Smooth muscle cell (in vitro differentiated cells): ENCODE results near the gene CCDC27. TPM values are rescaled to one million over a fixed set of nuclear protein-coding genes. Genes with fewer than 3 reads are reported as not detected.

Experiments used
- DNase-seq: peaks from one replicate; lab custom pipeline; 2025; ENCODE audit not compliant: unreplicated experiment; lab: John Stamatoyannopoulos, UW
- H2AFZ ChIP-seq: fragments of 200-600 bp; sonication (generic); 2 replicates; pipeline ENCODE4 v1.6.0; 2016; ENCODE audit warnings: antibody characterized with exemption, low read depth, mild to moderate bottlenecking
- H3F3A ChIP-seq: fragments of 200-600 bp; sonication (generic); 2 replicates; pipeline ENCODE4 v1.6.0; 2017; ENCODE audit warnings: antibody characterized with exemption, low read depth
- H3K27ac ChIP-seq: fragments of 200-600 bp; sonication (generic); 2 replicates; pipeline ENCODE4 v1.5.1; 2016; ENCODE audit warnings: low read depth, mild to moderate bottlenecking
- H3K27me3 ChIP-seq: fragments of 200-600 bp; sonication (generic); 2 replicates; pipeline ENCODE4 v1.6.1; 2016; ENCODE audit warnings: low read depth, mild to moderate bottlenecking
- H3K36me3 ChIP-seq: fragments of 200-600 bp; sonication (generic); 2 replicates; pipeline ENCODE4 v1.5.1; 2016; ENCODE audit warnings: low read depth
- H3K4me1 ChIP-seq: fragments of 200-600 bp; sonication (generic); 2 replicates; pipeline ENCODE4 v1.5.1; 2016; ENCODE audit warnings: low read depth
- H3K4me2 ChIP-seq: fragments of 200-600 bp; sonication (generic); 2 replicates; pipeline ENCODE4 v1.6.0; 2016; ENCODE audit warnings: mild to moderate bottlenecking
- H3K4me3 ChIP-seq: fragments of 200-600 bp; sonication (generic); 2 replicates; pipeline ENCODE4 v1.5.1; 2016; ENCODE audit warnings: mild to moderate bottlenecking
- H3K79me2 ChIP-seq: fragments of 200-600 bp; sonication (generic); 2 replicates; pipeline ENCODE4 v1.6.0; 2016; ENCODE audit warnings: low read depth, mild to moderate bottlenecking
- H3K9ac ChIP-seq: fragments of 200-600 bp; sonication (generic); 2 replicates; pipeline ENCODE4 v1.6.0; 2016; ENCODE audit warnings: low read depth
- H3K9me3 ChIP-seq: fragments of 200-600 bp; sonication (generic); replicated peaks from 2 replicates; pipeline ENCODE4 v1.5.1; 2016; ENCODE audit warnings: low read depth
- H4K20me1 ChIP-seq: fragments of 200-600 bp; sonication (generic); 2 replicates; pipeline ENCODE4 v1.6.0; 2016; ENCODE audit warnings: low read depth
- CTCF ChIP-seq: fragments of 200-600 bp; sonication (generic); IDR thresholded peaks from 2 replicates; pipeline ENCODE4 v1.5.1; 2017; ENCODE audit warnings: borderline replicate concordance, mild to moderate bottlenecking, antibody characterized with exemption; ENCODE audit not compliant: insufficient read depth, poor library complexity, severe bottlenecking
- WGBS: methylation state at CpG from one replicate; pipeline ENCODE4 v1.1.7; 2016; ENCODE audit warnings: low lambda C conversion rate; 5-methylcytosine and 5-hydroxymethylcytosine counted together
- polyA plus RNA-seq: library from polyadenylated mRNA; unstranded; fragments of >200 nt; fragmentation: Nextera tagmentation; extraction: Ambion mirVana; gene quantifications from 2 replicates; pipeline ENCODE4 v1.2.1, GENCODE V29; 2016
- total RNA-seq: library from RNA; depleted of rRNA; stranded (reverse); fragments of >200 nt; gene quantifications from 2 replicates; pipeline ENCODE4 v1.2.3, GENCODE V29; 2014

Gene CCDC27
- total and polyA plus RNA-seq, 2 experiments from 2014 or later = not detected

- Histone ChIP-seq H3K4me1 (no peaks in the 10 kb centered on the region), H3K9me3 (no peaks in the 10 kb centered on the region), H3K27me3 (no peaks in the 10 kb centered on the region), H3K4me3 (no peak overlapping the region), H4K20me1 (no peaks in the 10 kb centered on the region), H3K79me2 (no peaks in the 10 kb centered on the region), H3F3A (no peaks in the 10 kb centered on the region), H3K36me3 (no peaks in the 10 kb centered on the region), H3K27ac (no peak overlapping the region), H2AFZ (no peak overlapping the region), H3K9ac (no peak overlapping the region), H3K4me2 (no peak overlapping the region)
- TF ChIP-seq CTCF = no peak
- 95% methylated on average over 25 of the region's 25 CpGs for WGBS
- no peak for DNase-seq
Measured at GRCh38 chr1:3730543-3731247, 21.6 kb upstream of the CCDC27 start.

GRCh38 chr1:3731583-3732433 lies 20.4 kb upstream of the CCDC27 start:
- H3K4me3 ChIP-seq = no peak overlapping the region
- H3K4me1 ChIP-seq = no peaks in the 10 kb centered on the region
- no peak for TF ChIP-seq CTCF
- H3K36me3 ChIP-seq = no peaks in the 10 kb centered on the region
- no peaks in the 10 kb centered on the region for H4K20me1 ChIP-seq
- H3K27me3 ChIP-seq = no peaks in the 10 kb centered on the region
- H3K27ac ChIP-seq = no peak overlapping the region
- H3K79me2 ChIP-seq = no peaks in the 10 kb centered on the region
- WGBS = 82% methylated on average over 25 of the region's 25 CpGs
- H2AFZ ChIP-seq = no peak overlapping the region
- no peak overlapping the region for H3K4me2 ChIP-seq
- no peaks in the 10 kb centered on the region for H3F3A ChIP-seq
- no peaks in the 10 kb centered on the region for H3K9me3 ChIP-seq
- H3K9ac ChIP-seq = no peak overlapping the region
- DNase-seq = no peak

- no peak for TF ChIP-seq CTCF
- Histone ChIP-seq H3F3A (no peaks in the 10 kb centered on the region), H3K4me2 (peak overlapping the region; percentile 26), H3K4me1 (no peaks in the 10 kb centered on the region), H3K79me2 (no peaks in the 10 kb centered on the region), H4K20me1 (no peaks in the 10 kb centered on the region), H2AFZ (no peak overlapping the region), H3K27ac (no peak overlapping the region), H3K9ac (no peak overlapping the region), H3K36me3 (no peaks in the 10 kb centered on the region), H3K4me3 (no peak overlapping the region), H3K9me3 (no peaks in the 10 kb centered on the region), H3K27me3 (no peaks in the 10 kb centered on the region)
- WGBS = 51% methylated on average over 30 of the region's 37 CpGs
- DNase-seq = no peak
Measured at GRCh38 chr1:3732434-3733093, 19.7 kb upstream of the CCDC27 start.
